ENCODE results near the gene SPACA4. TPM values are rescaled to one million over a fixed set of nuclear protein-coding genes. Genes with fewer than 3 reads are reported as not detected.

Gene SPACA4
- total RNA-seq, 1 experiment from 2014 or later = not detected

DNA sequence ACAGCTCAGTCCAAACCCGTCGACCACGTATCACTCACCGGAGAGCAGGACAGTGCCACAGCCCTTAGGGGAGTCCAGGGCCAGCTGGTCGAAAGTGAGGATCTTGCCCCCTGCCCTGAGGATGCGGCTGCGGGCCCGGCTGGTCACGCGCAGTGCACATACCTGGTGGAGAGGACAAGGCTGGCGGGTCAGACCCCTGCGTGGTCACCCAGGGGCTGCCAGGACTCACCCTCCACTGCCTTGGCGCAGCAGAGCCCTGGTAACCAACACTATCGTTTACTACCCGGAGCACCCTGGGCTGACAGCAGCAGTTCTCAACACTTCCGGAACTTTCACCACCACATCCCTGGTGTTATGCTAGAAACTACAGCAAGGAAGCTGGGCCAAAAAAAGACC lies 9.5 kb downstream of the SPACA4 start:
- CTCF ChIA-PET = no interaction called here
- ATAC-seq (no peak), DNase-seq (ENCODE audit: low read depth, low spot score) (no peak)
- H3K4me1 ChIP-seq (ENCODE audit: control insufficient read depth, insufficient read depth, low read length) = peaks cover 35% of the 10 kb centered on the region
- POLR2A ChIA-PET = no interaction called here
- no peak overlapping the region; the same call in 1 of the 2 replicates for H3K27ac ChIP-seq (ENCODE audit: low read length)
- no peaks in the 10 kb centered on the region for H3K27me3 ChIP-seq (ENCODE audit: control insufficient read depth, insufficient read depth, low read length)
- no peak overlapping the region for H3K4me3 ChIP-seq (ENCODE audit: low read depth in 2 of 2, low read length in 2 of 2)
- intact Hi-C loops (cut with micrococcal nuclease; ENCODE audit: unreplicated experiment) (no loop called here), in situ Hi-C loops (cut with HindIII; ENCODE audit: low pct_unique_long_range_greater_than_20kb, low sequenced_read_pairs) (no loop called here)
- H3K36me3 ChIP-seq (ENCODE audit: control insufficient read depth, insufficient read depth, low read length) = peaks cover 11% of the 10 kb centered on the region
- no peaks in the 10 kb centered on the region for H3K9me3 ChIP-seq (ENCODE audit: control insufficient read depth, insufficient read depth, low read depth, low read length)
- BruUV-seq (replicated peaks) = no TSS peak
- TF ChIP-seq TCF7L2 (IDR thresholded peaks at IDR 0.05; ENCODE audit: low read depth, low read length) (no peak), POLR2AphosphoS5 (IDR thresholded peaks at IDR 0.05; ENCODE audit: low read depth, low read length) (no peak), SIN3A (IDR thresholded peaks at IDR 0.05; ENCODE audit: borderline replicate concordance, insufficient read depth, low read depth, low read length) (no peak), REST (IDR thresholded peaks at IDR 0.05; ENCODE audit: insufficient read depth in 1 of 2, low read depth in 2 of 2, low read length in 1 of 2) (no peak), CTCF (IDR thresholded peaks at IDR 0.05) (no peak)

- Histone ChIP-seq H3K9me3 (ENCODE audit: control insufficient read depth, insufficient read depth, low read depth, low read length) (no peaks in the 10 kb centered on the region), H3K36me3 (ENCODE audit: control insufficient read depth, insufficient read depth, low read length) (peaks cover 11% of the 10 kb centered on the region), H3K27me3 (ENCODE audit: control insufficient read depth, insufficient read depth, low read length) (no peaks in the 10 kb centered on the region), H3K4me1 (ENCODE audit: control insufficient read depth, insufficient read depth, low read length) (peaks cover 35% of the 10 kb centered on the region), H3K4me3 (ENCODE audit: low read depth in 2 of 2, low read length in 2 of 2) (peak overlapping the region; percentile 96 to 99), H3K27ac (ENCODE audit: low read length) (no peak overlapping the region; the same call in 1 of the 2 replicates)
- intact Hi-C loops (cut with micrococcal nuclease; ENCODE audit: unreplicated experiment) = no loop called here
- CTCF ChIA-PET = no interaction called here
- POLR2A ChIA-PET = no interaction called here
- no peak for DNase-seq (ENCODE audit: low read depth, low spot score)
- no TSS peak for BruUV-seq (replicated peaks)
- TF ChIP-seq REST (IDR thresholded peaks at IDR 0.05; ENCODE audit: insufficient read depth in 1 of 2, low read depth in 2 of 2, low read length in 1 of 2) = no peak
- no peak for TF ChIP-seq CTCF (IDR thresholded peaks at IDR 0.05)
- no peak for TF ChIP-seq TCF7L2 (IDR thresholded peaks at IDR 0.05; ENCODE audit: low read depth, low read length)
- no peak for TF ChIP-seq POLR2AphosphoS5 (IDR thresholded peaks at IDR 0.05; ENCODE audit: low read depth, low read length)
- TF ChIP-seq SIN3A (IDR thresholded peaks at IDR 0.05; ENCODE audit: borderline replicate concordance, insufficient read depth, low read depth, low read length) = no peak
- ATAC-seq = no peak
- in situ Hi-C loops (cut with HindIII; ENCODE audit: low pct_unique_long_range_greater_than_20kb, low sequenced_read_pairs) = no loop called here
Measured at GRCh38 chr19:48616491-48617056, 10.0 kb downstream of the SPACA4 start.
